GM18951 (cell line): ENCODE results near the gene AADAC.
"Not testable (repeated sequence)": the region's sequence is repeated elsewhere in the genome, so short reads cannot be mapped to it uniquely, and the experiment has no call there.

Experiments used
- POLR2A ChIP-seq: IDR thresholded peaks from 4 replicates; pipeline ENCODE4 v1.6.1; 2011; ENCODE audit warnings: mild to moderate bottlenecking; ENCODE audit not compliant: insufficient read length, insufficient read depth; ENCODE audit errors: extremely low read depth
- in situ Hi-C: fragments of 300-500 bp; cut with MboI; formaldehyde crosslinking; loops from one replicate; pipeline ENCODE4 v1.12.0; 2022; ENCODE audit warnings: low sequenced_read_pairs, mixed read lengths, inconsistent platforms; ENCODE audit not compliant: unreplicated experiment

The AADAC gene

GRCh38 chr3:151787626-151788025 lies 26.3 kb upstream of the AADAC start:
- in situ Hi-C loops: no loop called here

GRCh38 chr3:151788401-151788800 lies 25.5 kb upstream of the AADAC start:
- no peak for TF ChIP-seq POLR2A
- in situ Hi-C loops: no loop called here

More at GRCh38 chr3:151787626-151788025, 26.3 kb upstream of the AADAC start:
- TF ChIP-seq POLR2A: no peak

- TF ChIP-seq POLR2A: no peak
- in situ Hi-C loops: no loop called here
Measured at GRCh38 chr3:151789853-151790463, 24.0 kb upstream of the AADAC start.

- in situ Hi-C loops: not testable (repeated sequence)
Measured at GRCh38 chr3:151790763-151791162, 23.2 kb upstream of the AADAC start.

GRCh38 chr3:151792411-151792810 lies 21.5 kb upstream of the AADAC start:
- in situ Hi-C loops: no loop called here
- TF ChIP-seq POLR2A: no peak

GRCh38 chr3:151793636-151794035 lies 20.3 kb upstream of the AADAC start:
- no peak for TF ChIP-seq POLR2A
- in situ Hi-C loops: no loop called here

- no peak for TF ChIP-seq POLR2A
- in situ Hi-C loops: no loop called here
Measured at GRCh38 chr3:151794080-151794479, 19.8 kb upstream of the AADAC start.

GRCh38 chr3:151795276-151795675 lies 18.6 kb upstream of the AADAC start:
- in situ Hi-C loops: no loop called here
- TF ChIP-seq POLR2A: no peak

- in situ Hi-C loops: no loop called here
- TF ChIP-seq POLR2A: no peak
Measured at GRCh38 chr3:151796105-151796680, 17.7 kb upstream of the AADAC start.

GRCh38 chr3:151798466-151798865 lies 15.4 kb upstream of the AADAC start:
- no peak for TF ChIP-seq POLR2A
- in situ Hi-C loops: no loop called here

- in situ Hi-C loops: no loop called here
- no peak for TF ChIP-seq POLR2A
Measured at GRCh38 chr3:151800431-151800830, 13.5 kb upstream of the AADAC start.

- in situ Hi-C loops: no loop called here
- TF ChIP-seq POLR2A: no peak
Measured at GRCh38 chr3:151804267-151804666, 9.6 kb upstream of the AADAC start.

GRCh38 chr3:151806838-151807237 lies 7.1 kb upstream of the AADAC start:
- in situ Hi-C loops: no loop called here

GRCh38 chr3:151808926-151809325 lies 5.0 kb upstream of the AADAC start:
- in situ Hi-C loops: not testable (repeated sequence)

More at GRCh38 chr3:151806838-151807237, 7.1 kb upstream of the AADAC start:
- TF ChIP-seq POLR2A: no peak

GRCh38 chr3:151811474-151811873 lies 2.4 kb upstream of the AADAC start:
- TF ChIP-seq POLR2A: no peak
- in situ Hi-C loops: no loop called here
